ENCODE data around the gene NBEA.

NBEA gene

GRCh38 chr13:35687336-35687735 lies 745.3 kb downstream of the NBEA start:
- no peak for DNase-seq

- DNase-seq = no peak
Measured at GRCh38 chr13:35690581-35691207, 748.6 kb downstream of the NBEA start.

DNA sequence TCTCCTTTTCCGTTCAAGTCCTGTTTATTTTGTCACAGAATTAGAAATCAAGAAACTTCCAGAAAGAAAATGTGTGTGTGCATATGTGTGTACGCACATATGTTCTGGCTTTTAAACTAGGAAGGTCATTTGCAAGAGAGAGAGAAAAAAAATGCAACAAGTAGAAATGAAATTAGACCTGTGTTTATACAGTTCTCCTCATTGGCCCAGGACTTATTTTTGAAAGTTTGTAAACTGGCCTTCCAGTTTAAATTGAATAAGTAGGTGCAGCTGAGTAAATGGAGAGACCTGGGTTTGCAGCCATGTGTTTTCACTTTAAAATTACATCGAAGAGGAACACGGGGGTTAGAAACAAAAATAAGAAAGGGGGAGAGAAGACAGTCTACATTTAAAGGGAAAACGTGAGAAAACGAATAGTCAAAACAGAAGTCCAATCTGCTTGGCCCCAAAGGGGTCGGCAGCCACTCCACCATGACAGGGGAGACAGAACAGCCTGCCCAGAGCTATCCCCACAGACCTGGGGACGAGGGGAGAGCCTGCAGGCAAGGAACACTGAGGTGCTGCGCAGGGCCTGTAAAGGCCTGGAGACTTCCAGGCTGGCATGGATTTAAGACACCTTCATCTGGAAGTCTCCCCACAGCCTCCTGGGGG lies 751.2 kb downstream of the NBEA start:
- no peak for DNase-seq

DNA sequence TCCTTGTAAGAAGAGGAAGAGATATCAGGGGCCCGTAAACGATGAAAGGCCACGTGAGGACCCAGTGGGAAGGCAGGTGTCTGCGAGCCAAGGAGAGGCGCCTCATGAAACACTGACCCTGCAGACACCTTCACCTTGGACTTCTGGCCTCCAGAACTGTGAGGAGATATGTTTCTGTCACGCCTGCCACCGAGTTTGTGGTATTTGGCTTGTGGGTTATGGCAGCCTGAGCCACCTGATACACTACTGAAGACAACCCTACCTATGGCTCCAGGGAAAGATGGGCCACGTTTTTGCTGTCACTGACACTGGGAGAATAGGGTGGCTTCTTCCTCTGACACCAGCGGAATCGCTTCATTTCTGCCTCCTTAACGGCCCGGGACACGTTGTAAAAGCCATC lies 752.0 kb downstream of the NBEA start:
- DNase-seq = no peak

DNA sequence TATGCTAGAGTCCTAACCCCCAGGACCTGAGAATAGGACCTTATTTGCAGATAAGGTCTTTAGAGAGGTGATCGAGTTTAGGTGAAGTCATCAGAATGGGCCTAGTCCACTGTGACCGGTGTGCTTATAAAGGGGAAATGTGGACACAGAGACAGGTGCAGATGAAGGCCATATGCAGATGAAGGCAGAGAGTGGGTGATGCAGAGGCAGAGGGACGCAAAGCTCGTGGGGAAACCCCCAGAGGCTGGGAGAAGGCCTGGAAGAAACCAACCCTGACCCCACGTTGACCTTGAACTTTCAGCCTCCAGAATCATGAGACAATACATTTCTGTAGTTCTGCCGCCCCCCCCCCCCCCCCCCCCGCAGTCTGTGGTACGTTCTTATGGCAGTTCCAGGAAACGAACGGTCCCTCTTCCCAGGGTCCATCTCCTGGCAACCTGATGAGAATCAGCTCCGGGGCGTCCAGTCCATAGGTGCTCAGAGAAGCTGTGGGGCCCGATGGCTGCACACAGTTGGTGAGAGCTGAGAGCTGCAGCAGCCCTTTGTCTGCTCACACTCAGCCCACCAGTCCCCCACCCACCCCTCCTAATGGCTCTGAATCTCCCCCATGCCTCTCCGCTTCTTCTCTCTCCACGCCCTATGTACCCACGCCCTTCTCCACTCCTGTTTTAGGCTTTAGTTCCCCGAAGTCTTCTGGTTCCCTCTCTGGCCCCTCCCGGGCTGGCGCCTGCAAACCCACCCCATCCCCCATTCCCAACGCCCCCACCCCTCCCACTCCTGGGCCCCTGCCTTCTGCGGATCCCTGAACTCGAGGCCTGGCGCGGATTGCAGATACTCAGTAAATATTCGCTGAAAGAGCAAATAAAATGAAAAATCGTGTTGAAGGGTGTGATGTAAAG lies 752.7 kb downstream of the NBEA start:
- DNase-seq = no peak

GRCh38 chr13:35695448-35695770 lies 753.3 kb downstream of the NBEA start:
- DNase-seq = no peak

GRCh38 chr13:35697186-35697730 lies 755.2 kb downstream of the NBEA start:
- DNase-seq = no peak

DNA sequence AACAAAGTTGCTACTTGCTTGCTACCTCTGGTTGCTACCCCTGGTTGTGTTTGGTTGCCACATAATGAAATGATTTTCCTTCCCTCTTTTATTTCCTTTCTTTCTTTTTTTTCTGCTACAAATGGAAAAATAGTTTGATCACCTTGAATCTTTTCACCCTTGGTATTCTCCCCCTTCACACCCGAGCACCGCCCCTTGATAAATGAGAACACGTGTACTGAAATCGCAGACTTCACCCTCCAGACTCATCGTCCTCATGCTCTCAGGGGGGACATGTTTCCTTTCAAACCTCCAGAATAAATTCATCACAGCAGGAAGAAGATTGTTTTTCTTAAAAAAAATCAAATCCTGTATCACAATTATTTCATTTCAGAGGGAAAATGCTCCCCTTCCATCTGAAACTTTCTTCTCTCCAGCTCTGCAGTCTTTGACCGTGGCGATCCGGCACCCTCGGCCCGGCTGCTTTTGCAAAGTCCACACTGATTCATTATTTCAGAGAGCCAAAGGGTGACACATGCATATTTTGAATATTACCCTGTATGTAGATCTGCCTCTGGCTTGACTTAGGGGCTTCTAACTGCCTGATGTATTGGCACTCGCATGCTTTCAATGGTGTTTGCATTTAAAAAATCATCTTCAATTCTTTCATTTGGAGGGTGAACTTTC lies 757.0 kb downstream of the NBEA start:
- DNase-seq = no peak

DNA sequence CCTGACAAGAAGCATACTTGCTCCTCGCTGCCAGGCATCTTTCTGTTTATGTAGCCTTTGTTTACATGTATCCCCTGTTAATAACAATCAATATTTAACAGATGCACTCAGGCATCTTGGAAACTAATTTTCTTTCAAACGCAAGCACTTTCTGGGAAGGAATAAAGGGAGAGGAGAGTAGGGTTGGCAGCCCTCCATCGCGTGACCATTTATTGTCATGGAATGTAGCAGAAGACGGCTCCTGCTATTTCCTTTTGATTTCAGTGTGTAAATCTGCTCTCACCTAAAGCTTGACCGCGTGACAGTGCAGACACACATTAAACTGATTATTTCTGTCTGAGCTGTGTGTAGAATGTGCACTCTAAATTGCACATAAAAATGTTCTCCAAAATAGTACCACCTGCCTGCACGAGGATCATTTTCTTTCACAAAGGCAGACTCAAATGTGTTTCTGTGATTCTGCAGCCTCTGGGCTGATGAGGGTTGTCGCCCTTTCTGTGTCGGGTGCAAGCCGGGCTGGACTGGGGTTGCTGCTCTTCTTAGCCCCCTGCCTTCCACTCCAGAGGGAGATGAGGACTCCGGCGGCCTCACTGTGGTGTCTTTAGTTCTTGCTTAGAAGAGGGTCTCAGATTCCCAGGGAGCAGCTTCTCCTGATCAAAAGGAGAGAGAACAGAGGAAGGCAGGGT lies 757.9 kb downstream of the NBEA start:
- DNase-seq = no peak

- no peak for DNase-seq
Measured at GRCh38 chr13:35700671-35701070, 758.6 kb downstream of the NBEA start.

- DNase-seq = no peak
Measured at GRCh38 chr13:35702316-35702715, 760.2 kb downstream of the NBEA start.

DNA sequence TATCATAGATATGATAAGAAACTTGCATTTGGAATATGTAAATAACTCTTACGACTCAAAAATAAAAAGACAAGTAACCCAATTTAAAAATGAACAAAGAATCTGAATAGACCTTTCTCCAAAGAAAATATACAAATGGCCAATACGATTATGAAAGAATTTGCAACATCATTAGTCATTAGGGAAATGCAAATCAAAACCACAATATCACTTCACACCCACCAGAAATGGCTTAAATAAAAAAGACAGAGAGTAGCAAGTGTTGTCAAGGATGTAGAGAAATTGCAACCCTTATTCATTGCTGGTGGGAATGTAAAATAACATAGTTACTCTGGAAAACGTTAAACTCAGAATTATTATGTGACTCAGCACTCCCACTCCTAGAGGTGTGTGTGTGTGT lies 761.0 kb downstream of the NBEA start:
- DNase-seq = no peak

- DNase-seq = no peak
Measured at GRCh38 chr13:35704331-35704730, 762.3 kb downstream of the NBEA start.

DNA sequence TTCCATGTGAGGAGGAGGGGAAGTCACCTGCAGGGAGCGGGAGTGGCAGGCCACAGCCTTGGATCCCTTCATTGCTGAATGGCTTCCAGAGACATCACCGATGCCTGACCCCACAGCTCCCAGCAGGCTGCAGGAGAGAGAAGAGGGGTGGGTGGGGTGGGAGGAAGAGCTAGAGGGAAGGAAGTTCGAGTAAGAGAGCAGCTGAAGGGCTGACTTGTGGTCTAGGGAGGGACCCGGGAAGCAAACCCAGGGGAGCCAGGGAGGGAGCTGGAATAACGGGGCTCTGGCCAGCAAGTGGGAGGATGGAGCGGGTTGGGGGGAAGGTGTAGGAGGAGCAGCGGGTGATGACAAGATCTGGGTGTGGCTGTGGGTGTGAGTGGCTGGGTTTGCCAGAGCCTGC lies 764.2 kb downstream of the NBEA start:
- DNase-seq = no peak

GRCh38 chr13:35706721-35707120 lies 764.7 kb downstream of the NBEA start:
- no peak for DNase-seq

- DNase-seq = no peak
Measured at GRCh38 chr13:35711909-35712308, 769.8 kb downstream of the NBEA start.

DNA sequence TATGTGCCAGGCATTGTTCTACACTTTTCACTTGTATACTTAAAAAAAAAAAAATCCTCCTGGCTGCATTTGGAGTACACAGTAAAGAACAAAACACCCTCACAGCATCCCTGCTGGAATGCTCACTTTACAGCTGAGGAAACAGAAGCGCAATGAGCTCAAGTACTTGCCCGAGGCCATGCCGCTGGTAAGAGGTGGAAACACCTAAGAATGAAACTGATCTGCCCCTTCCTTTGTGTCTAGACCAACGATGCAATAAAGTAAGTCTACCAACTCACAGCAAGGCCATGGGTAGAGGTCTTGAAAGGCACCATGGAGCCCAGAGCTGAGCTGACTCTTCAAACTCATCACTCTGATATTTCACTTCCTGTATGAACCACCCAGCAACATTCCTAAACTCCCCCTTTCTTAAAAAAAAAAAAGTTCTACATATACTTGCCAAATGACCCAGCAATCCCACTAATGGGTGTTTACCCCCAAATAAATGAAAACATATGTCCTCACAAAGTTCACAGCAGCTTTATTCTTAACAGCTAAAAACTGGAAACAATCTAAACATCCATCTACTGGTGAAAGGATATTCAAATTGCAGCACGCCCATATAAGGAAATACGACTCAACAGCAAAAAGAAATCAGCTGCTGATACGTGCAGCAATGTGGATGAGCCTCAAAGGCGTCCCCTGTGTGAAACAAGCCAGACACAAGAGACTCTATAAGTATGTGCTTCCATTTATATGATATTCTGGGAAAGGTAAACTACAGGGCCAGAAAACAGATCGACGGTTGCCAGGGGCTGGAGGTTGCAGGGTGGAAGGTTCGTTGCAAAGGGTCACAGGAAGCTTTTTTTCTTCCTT lies 771.1 kb downstream of the NBEA start:
- DNase-seq = no peak

DNA sequence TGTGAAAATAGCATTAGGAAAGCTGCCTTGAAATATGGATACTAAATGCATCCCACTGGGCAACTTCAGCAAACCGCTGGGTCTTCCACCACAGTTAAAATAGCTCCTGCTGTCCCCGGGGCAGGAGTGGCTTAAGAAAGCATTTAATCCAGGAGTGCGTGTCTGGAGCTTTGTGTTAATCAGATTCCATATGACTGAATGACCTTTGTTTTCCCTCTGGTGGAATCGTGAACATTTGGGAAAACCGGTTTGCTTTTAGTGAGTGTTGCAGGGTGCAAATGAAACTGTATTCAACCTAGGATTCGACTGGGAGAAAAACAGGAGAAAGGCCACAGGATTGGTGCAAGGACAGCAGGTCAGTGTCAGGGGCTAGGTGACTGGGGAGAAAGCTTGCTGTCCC lies 772.1 kb downstream of the NBEA start:
- DNase-seq = no peak

GRCh38 chr13:35714588-35715377 lies 772.7 kb downstream of the NBEA start:
- no peak for DNase-seq

DNA sequence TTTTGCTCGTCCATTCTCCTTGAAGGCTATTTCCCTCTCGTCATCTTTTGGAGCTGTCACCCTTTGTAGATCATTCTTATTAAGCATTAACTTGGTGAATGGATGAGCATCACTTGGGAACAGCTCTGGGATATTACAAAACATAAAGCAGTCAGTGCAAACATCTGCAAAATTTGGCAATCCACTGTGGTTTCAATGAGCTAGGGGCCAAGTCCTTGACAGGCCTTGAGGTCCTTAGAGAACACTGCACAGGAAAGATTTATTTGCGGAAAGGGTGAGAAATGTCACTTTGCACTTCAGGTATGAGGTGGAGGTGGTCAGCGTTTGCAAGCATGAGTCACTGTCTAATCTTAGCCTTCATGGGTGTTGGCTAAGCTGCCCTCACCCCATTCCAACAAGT lies 774.1 kb downstream of the NBEA start:
- DNase-seq = no peak

GRCh38 chr13:35716729-35717128 lies 774.7 kb downstream of the NBEA start:
- DNase-seq = no peak

All from CD4-positive, alpha-beta T cell treated with Interferon alpha-2 for 1 hour (primary cell).